HEK293T (cell line): ENCODE data around the gene IGSF22.

ENCODE experiments used
- CTCF ChIA-PET: fragments of 350-600 bp; formaldehyde crosslinking; extraction: SDS; loops from one replicate; lab custom pipeline; 2021; ENCODE audit warnings: antibody characterized with exemption, inconsistent platforms; lab: Yijun Ruan, JAX
- POLR2A ChIA-PET: fragments of 350-600 bp; formaldehyde crosslinking; extraction: SDS; loops from one replicate; lab custom pipeline; 2020; ENCODE audit warnings: antibody characterized with exemption, inconsistent platforms; lab: Yijun Ruan, JAX
- DNase-seq: peaks from one replicate; pipeline ENCODE4 v3.0.0; 2012; ENCODE audit warnings: mixed read lengths; ENCODE audit errors: extremely low spot score
- ARNT ChIP-seq: fragments of 450-650 bp; IDR thresholded peaks from 2 replicates; pipeline ENCODE4 v1.6.1; 2017; ENCODE audit warnings: mild to moderate bottlenecking
- BHLHE40 ChIP-seq: fragments of 450-650 bp; IDR thresholded peaks from 2 replicates; pipeline ENCODE4 v1.6.1; 2016; ENCODE audit warnings: mild to moderate bottlenecking, moderate library complexity, borderline replicate concordance
- CTBP1 ChIP-seq: fragments of 450-650 bp; IDR thresholded peaks from 2 replicates; pipeline ENCODE4 v1.6.1; 2016; ENCODE audit warnings: borderline replicate concordance
- ELF4 ChIP-seq: fragments of 450-650 bp; IDR thresholded peaks from 2 replicates; pipeline ENCODE4 v1.6.1; 2017; ENCODE audit warnings: antibody characterized with exemption
- FOXA1 ChIP-seq: fragments of 450-650 bp; IDR thresholded peaks from 2 replicates; pipeline ENCODE4 v1.6.1; 2016; ENCODE audit warnings: mild to moderate bottlenecking
- FOXK2 ChIP-seq: fragments of 450-650 bp; IDR thresholded peaks from 2 replicates; pipeline ENCODE4 v1.6.1; 2016; ENCODE audit warnings: mild to moderate bottlenecking
- FOXM1 ChIP-seq: fragments of 450-650 bp; IDR thresholded peaks from 2 replicates; pipeline ENCODE4 v1.6.1; 2017; ENCODE audit warnings: mild to moderate bottlenecking, borderline replicate concordance
- L3MBTL2 ChIP-seq: fragments of 450-650 bp; conservative IDR thresholded peaks from 2 replicates; pipeline ENCODE4 v1.6.1; 2016; ENCODE audit warnings: mild to moderate bottlenecking
- LEF1 ChIP-seq: fragments of 450-650 bp; IDR thresholded peaks from 2 replicates; pipeline ENCODE4 v1.6.1; 2017; ENCODE audit warnings: mild to moderate bottlenecking, borderline replicate concordance
- NFRKB ChIP-seq: fragments of 450-650 bp; IDR thresholded peaks from 2 replicates; pipeline ENCODE4 v1.6.1; 2016; ENCODE audit warnings: mild to moderate bottlenecking, moderate library complexity
- PKNOX1 ChIP-seq: fragments of 450-650 bp; IDR thresholded peaks from 2 replicates; pipeline ENCODE4 v1.6.1; 2016
- SP1 ChIP-seq: fragments of 450-650 bp; IDR thresholded peaks from 2 replicates; pipeline ENCODE4 v1.6.1; 2017
- SUZ12 ChIP-seq: fragments of 450-650 bp; IDR thresholded peaks from 2 replicates; pipeline ENCODE4 v1.6.1; 2016; ENCODE audit warnings: mild to moderate bottlenecking
- TARDBP ChIP-seq: fragments of 450-650 bp; IDR thresholded peaks from 2 replicates; pipeline ENCODE4 v1.6.1; 2016
- ZNF384 ChIP-seq: fragments of 450-650 bp; IDR thresholded peaks from 2 replicates; pipeline ENCODE4 v1.6.1; 2016

IGSF22 gene

GRCh38 chr11:18726040-18726439 is at the start of gene IGSF22:
IGSF22 (minus strand) TSS chr11:18726188; CDS start chr11:18724236, 1,952 bp downstream.
- CTCF ChIA-PET, result no interaction called here
- no peak for DNase-seq
- POLR2A ChIA-PET, result no interaction called here
- TF ChIP-seq NFRKB (no peak), ZNF384 (no peak), ARNT (no peak), LEF1 (no peak), PKNOX1 (no peak), CTBP1 (no peak), SP1 (no peak), ELF4 (no peak), FOXA1 (no peak)

GRCh38 chr11:18774801-18775200 is 48.8 kb upstream of the IGSF22 start:
- no peak for DNase-seq
- POLR2A ChIA-PET, result no interaction called here
- CTCF ChIA-PET, result interaction anchor here (0.6 to 3.8 kb wide), 7 partner anchors 8 to 78 kb away, joined by 3 to 20 read pairs (median 5); no protein-coding TSS in a partner anchor
- TF ChIP-seq BHLHE40 (no peak), ARNT (no peak), L3MBTL2 (no peak), CTBP1 (no peak), LEF1 (no peak)

- CTCF ChIA-PET, result interaction anchor here (0.6 to 3.8 kb wide), 3 partner anchors 9 to 301 kb away, joined by 3 to 20 read pairs (median 14); no protein-coding TSS in a partner anchor
- POLR2A ChIA-PET, result no interaction called here
- DNase-seq, result no peak
- TF ChIP-seq TARDBP (no peak), ZNF384 (no peak), ELF4 (no peak), CTBP1 (no peak), PKNOX1 (no peak), L3MBTL2 (no peak), BHLHE40 (no peak), FOXA1 (no peak), FOXM1 (no peak), FOXK2 (no peak)
These were observed 47.7 kb upstream of the IGSF22 start for GRCh38 chr11:18773681-18774080.

- CTCF ChIA-PET, result interaction anchor here (0.6 to 3.8 kb wide), 3 partner anchors 9 to 300 kb away, joined by 3 to 20 read pairs (median 14); no protein-coding TSS in a partner anchor
- TF ChIP-seq ARNT, result no peak
- POLR2A ChIA-PET, result no interaction called here
- DNase-seq, result no peak
These were observed 47.1 kb upstream of the IGSF22 start for GRCh38 chr11:18773104-18773503.

- ChIA-PET POLR2A (no interaction called here), CTCF (no interaction called here)
- TF ChIP-seq ELF4 (no peak), BHLHE40 (no peak), L3MBTL2 (no peak), TARDBP (no peak), SP1 (no peak), ARNT (no peak), NFRKB (no peak), PKNOX1 (no peak), SUZ12 (no peak), ZNF384 (no peak)
- no peak for DNase-seq
These were observed 46.2 kb upstream of the IGSF22 start for GRCh38 chr11:18772211-18772610.

GRCh38 chr11:18771266-18772035 is 45.5 kb upstream of the IGSF22 start:
- DNase-seq, result no peak
- TF ChIP-seq ZNF384 (no peak), FOXK2 (no peak), BHLHE40 (no peak), FOXA1 (no peak), PKNOX1 (no peak), L3MBTL2 (no peak), FOXM1 (no peak)
- CTCF ChIA-PET, result interaction anchor here (0.6 to 0.7 kb wide), 2 partner anchors 11 to 336 kb away, joined by 3 to 7 read pairs; no protein-coding TSS in a partner anchor
- POLR2A ChIA-PET, result no interaction called here
